Astrocyte of the cerebellum (primary cell): ENCODE measurements around the gene TUBD1.
"Not testable (repeated sequence)": the region's sequence is repeated elsewhere in the genome, so short reads cannot be mapped to it uniquely, and the experiment has no call there.

ENCODE experiments used
- DNase-seq: peaks from one replicate; pipeline ENCODE4 v3.0.0-alpha.2; 2011; ENCODE audit warnings: low read depth
- H3K4me3 ChIP-seq: 2 replicates; pipeline ENCODE4 v1.5.1; 2011; ENCODE audit warnings: mild to moderate bottlenecking, low read depth, low read length, moderate library complexity
- in situ Hi-C: cut with HindIII; loops from 2 replicates; pipeline ENCODE4 v1.10.0; 2017; ENCODE audit warnings: low sequenced_read_pairs
- TF ChIP-seq, protein P1 (sequence below): IDR thresholded peaks from 2 replicates; pipeline ENCODE4 v1.5.1; 2012; ENCODE audit warnings: low read length, low read depth, moderate library complexity, mild to moderate bottlenecking; ENCODE audit errors: missing control alignments

TUBD1 gene

DNA sequence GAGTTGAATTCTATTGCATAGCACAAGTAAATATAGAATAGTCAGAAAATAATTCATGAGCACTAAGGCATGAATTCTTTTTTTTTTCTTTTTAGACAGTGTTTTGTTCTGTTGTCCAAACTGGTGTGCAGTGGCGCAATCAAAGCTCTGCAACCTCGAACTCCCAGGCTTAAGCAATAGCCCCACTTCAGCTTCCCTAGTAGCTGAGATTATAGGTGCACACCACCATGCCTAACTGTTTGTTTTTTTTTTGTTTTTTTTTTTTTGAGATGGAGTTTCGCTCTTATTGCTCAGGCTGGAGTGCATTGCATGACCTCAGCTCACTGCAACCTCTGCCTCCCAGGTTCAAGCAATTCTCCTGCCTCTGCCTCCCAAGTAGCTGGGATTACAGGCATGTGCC lies 16.6 kb downstream of the TUBD1 start:
- in situ Hi-C loops, result no loop called here
- TF ChIP-seq, protein P1, sequence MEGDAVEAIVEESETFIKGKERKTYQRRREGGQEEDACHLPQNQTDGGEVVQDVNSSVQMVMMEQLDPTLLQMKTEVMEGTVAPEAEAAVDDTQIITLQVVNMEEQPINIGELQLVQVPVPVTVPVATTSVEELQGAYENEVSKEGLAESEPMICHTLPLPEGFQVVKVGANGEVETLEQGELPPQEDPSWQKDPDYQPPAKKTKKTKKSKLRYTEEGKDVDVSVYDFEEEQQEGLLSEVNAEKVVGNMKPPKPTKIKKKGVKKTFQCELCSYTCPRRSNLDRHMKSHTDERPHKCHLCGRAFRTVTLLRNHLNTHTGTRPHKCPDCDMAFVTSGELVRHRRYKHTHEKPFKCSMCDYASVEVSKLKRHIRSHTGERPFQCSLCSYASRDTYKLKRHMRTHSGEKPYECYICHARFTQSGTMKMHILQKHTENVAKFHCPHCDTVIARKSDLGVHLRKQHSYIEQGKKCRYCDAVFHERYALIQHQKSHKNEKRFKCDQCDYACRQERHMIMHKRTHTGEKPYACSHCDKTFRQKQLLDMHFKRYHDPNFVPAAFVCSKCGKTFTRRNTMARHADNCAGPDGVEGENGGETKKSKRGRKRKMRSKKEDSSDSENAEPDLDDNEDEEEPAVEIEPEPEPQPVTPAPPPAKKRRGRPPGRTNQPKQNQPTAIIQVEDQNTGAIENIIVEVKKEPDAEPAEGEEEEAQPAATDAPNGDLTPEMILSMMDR, result no peak
- H3K4me3 ChIP-seq, result no peak overlapping the region
- no peak for DNase-seq

DNA sequence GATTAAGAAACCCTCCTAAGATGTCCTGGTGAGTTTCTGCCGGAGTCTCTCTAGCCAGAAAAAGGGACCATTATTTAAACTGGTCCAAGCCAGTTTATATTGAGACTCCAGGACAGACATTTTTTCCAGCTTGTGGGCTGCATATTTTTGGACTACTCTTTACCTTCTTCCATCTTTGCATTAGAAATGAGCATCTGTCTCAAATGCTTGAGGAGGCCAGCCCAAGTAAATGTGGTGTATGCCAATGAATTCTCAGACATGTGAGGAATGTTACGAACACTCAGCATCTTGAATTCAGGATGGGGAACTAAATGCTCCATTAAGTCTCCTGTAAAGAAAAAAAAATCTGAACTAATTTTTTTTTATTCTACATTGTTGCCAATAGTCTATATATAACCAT lies 18.4 kb downstream of the TUBD1 start:
- no peak overlapping the region for H3K4me3 ChIP-seq
- in situ Hi-C loops, result no loop called here
- DNase-seq, result no peak
- TF ChIP-seq, protein P1, result no peak

DNA sequence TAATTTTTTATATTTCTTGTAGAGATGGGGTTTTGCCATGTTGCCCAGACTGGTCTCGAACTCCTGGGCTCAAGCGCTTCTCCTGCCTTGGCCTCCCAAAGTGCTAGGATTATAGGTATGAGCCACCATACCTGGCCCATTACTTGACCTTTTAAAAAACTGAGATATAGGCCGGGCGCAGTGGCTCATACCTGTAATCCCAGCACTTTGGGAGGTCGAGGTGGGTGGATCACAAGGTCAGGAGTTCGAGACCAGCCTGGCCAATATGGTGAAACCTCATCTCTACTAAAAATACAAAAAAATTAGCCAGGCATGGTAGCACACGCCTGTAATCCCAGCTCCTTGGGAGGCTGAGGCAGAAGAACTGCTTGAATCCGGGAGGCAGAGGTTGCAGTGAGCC lies 19.3 kb downstream of the TUBD1 start:
- DNase-seq, in situ Hi-C loops, H3K4me3 ChIP-seq: not testable (repeated sequence)

DNA sequence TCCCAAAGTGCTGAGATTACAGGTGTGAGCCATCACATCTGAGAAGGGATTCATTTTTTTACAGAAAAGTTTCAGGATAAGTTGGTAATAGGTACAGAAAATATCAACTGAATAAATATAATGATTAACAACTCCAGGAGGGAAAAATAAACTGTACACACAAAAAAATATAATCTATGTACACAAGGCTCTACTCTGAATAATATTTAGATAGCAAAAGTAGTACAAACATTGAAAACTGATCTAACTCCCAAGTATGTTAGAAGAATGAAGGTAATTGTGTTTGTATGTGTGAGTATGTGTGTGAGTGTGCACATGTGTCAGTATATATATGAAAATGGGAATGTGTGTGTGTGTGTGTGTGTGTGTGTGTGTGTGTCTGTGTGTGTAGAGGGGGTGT lies 20.4 kb downstream of the TUBD1 start:
- no peak for DNase-seq
- in situ Hi-C loops, result no loop called here
- TF ChIP-seq, protein P1, result no peak
- H3K4me3 ChIP-seq, result no peak overlapping the region

DNA sequence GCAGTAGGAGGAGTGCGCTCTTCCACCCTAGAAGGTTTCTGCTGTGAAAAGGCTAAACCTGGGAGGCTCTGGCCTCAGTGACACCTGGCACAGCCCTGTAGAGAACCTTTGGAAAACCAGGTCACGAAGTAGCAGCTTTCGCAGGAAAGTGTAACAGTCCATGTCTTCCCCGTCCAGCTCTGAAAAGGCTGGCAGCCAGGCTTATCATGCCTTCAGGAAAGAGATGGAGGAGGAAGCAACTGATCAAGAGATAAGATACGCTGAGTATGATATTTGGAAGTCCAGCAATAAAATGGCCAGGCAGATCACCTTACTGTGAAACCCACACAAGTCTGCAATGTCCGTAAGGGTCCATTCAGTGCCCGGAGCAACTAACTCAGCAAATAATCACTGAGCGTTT lies 22.3 kb downstream of the TUBD1 start:
- TF ChIP-seq, protein P1, result no peak
- DNase-seq, result no peak
- in situ Hi-C loops, result no loop called here
- no peak overlapping the region for H3K4me3 ChIP-seq

DNA sequence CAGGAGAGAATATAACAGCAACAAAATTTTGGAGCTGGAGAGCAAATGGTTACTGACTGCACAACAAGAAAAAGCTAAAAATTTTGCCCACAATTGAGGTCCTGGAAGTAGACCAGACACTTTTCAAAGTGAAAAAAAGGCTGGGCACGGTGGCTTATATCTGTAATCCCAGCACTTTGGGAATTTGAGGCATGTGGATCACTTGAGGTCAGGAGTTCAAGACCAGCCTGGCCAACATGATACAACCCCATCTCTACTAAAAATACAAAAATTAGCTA lies 22.9 kb downstream of the TUBD1 start:
- DNase-seq, result no peak
- in situ Hi-C loops, result no loop called here
- TF ChIP-seq, protein P1, result no peak
- no peak overlapping the region for H3K4me3 ChIP-seq

DNA sequence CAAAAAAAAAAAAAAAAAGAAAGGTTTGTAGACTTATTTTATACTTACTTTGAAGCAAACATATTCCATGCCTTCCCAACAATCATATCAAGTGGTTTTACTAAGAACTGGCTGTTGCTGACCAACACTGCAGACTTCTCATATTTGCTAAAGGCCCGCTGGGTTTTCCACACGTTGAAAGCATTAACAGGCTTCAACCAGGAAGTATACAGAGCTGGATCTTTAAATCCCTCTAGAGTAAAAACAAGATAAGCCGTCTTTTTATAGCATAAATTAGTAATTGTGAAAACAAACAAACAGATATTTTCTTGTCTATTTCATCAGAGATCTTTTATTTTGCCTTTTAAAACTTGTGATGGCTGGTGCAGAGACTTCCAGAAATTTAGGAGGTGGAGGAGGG lies 29.1 kb downstream of the TUBD1 start:
- TF ChIP-seq, protein P1, result no peak
- DNase-seq, result no peak
- H3K4me3 ChIP-seq, result no peak overlapping the region
- in situ Hi-C loops, result no loop called here
